Lung microvascular endothelial cell (primary cell): Measurements from ENCODE around the gene MLKL. TPM values are rescaled to one million over a fixed set of nuclear protein-coding genes. Genes with fewer than 3 reads are reported as not detected.
"Not testable (repeated sequence)": the region's sequence is repeated elsewhere in the genome, so short reads cannot be mapped to it uniquely, and the experiment has no call there.

ENCODE experiments used
- DNase-seq, 2 donors: peaks; one replicate each; pipeline versions ENCODE4 v3.0.0 to v3.0.0-alpha.2; 2010; ENCODE audit warnings: low read depth in 2 of 2
- total RNA-seq: library from RNA; depleted of rRNA; stranded (reverse); fragments of >200 nt; gene quantifications from 2 replicates; pipeline ENCODE4 v1.2.1, GENCODE V29; 2014

MLKL gene
- total RNA-seq, 1 donor from 2014 or later: 8.9 TPM

DNA sequence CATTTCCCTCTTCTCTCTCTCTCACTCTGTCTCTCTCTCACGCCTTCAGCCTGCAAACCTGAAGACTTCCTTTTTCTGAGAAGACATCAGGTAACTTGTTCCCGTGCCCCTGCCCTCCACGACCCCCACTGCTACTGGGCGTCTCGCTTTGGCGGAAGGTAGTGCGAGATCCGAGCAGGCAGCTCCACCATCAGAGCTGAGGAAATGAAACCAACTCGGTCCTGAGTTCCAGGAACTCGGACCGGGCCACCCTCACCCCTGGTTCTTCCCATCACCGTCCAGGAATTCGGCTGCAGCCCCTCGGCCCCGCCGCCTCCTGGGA, 585 bp downstream of the MLKL start:
- peak; percentile 32 to 38 for DNase-seq

GRCh38 chr16:74699666-74700065, 996 bp downstream of the MLKL start:
- no peak for DNase-seq

GRCh38 chr16:74698222-74698621, 2.4 kb downstream of the MLKL start:
- peak in 1 of 2 donors; percentile 8 for DNase-seq

DNA sequence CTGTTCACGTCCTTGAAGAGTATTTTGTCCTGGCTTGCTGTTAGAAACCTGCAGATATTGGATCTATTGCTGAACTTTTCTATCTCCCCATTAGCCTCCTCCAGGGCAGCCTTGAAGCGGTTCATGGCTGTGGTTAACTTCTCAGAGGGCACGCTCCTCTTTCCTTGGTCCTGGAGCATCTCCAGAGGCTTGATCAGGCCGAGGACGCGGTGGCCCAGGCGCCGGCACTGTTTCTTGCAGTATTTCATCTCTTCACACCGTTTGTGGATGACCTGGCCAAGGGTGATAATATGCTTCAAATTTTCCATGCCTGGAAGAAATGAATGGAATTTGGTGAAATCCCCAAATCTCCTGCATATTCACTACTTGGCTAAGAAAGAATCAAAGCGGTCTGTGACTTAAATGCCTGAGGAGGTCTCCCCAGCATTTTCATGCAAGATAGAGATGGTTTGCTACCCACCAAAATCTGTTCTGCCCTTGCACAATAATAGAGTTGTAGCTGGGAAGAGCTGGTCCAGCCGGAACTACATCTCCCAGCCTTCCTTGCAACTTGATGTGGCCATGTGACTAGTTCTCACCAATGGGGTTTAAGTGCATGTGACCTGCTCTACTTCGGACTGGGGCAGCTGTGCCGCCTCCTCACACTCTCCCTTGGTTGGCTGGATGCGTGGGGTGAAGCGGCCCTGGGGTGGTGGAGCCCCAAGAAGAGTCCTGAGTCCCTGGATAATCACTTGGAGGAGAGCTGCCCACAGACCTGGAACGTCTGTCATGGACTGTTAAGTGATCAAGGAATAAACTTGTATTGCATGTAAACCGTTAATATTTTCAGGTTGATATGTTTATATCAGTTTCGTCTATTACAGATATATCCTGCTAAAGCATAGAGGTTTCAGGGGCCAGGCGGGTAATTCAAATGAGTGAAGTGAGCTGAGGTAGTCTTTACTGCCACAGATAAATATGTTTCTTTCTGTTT, 4.9 kb downstream of the MLKL start:
- peak; percentile 94 for DNase-seq

- DNase-seq: peak in 1 of 2 donors; percentile 43
These were observed 9.4 kb downstream of the MLKL start for GRCh38 chr16:74691093-74691855.

- DNase-seq: no peak
These were observed 18.1 kb downstream of the MLKL start for GRCh38 chr16:74682556-74682955.

DNA sequence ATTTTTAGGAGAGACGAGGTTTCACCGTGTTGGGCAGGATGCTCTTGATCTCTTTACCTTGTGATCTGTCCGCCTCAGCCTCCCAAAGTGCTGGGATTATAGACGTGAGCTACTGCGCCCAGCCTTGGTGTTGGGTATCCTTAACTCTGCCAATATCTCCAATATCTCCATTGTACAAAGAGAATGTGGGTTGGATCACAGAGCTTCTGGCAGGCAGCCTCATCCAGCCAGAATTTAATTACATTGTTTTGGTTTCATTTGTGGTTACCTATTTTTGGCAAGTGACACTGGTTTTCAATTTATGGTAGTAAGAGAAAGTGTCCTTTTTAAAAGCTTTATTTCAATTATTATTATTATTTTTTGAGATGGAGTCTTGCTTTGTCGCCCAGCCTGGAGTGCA, 20.0 kb downstream of the MLKL start:
- DNase-seq: no peak

- no peak for DNase-seq
These were observed 20.7 kb downstream of the MLKL start for GRCh38 chr16:74679983-74680382.

GRCh38 chr16:74677868-74678267, 22.8 kb downstream of the MLKL start:
- no peak for DNase-seq

DNA sequence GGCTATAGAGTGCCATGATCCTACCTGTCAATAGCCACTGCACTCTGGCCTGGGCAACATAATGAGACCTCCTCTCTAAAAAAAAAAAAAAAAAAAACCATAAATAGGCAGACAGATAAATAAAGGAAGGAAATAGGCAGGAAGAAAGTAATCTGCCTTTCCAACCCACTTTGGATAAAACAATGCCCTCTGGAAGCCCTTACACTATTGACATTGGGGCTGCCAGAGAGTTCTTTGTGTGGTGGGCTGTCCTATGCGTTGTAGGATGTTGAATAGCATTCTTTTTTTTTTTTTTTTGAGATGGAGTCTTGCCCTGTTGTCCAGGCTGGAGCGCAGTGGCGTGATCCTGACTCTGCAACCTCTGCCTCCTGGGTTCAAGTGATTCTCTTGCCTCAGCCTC, 26.8 kb downstream of the MLKL start:
- DNase-seq: peak in 1 of 2 donors; percentile 86

DNA sequence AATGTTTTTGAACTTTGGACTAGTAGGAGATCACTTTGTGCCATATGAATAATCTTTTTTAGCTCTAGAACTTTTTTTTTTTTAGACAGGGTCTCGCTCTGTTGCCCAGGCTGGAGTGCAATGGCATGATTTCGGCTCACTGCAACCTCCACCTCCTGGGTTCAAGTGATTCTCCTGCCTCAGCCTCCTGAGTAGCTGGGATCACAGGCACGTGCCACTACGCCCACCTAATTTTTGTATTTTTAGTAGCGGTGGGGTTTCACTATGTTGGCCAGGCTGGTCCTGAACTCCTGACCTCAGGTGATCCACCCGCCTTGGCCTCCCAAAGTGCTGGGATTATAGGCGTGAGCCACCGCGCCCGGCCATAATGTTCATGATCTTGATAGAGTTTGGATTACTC, 31.8 kb downstream of the MLKL start:
- not testable (repeated sequence) for DNase-seq

- DNase-seq: peak; percentile 24
These were observed 33.4 kb downstream of the MLKL start for GRCh38 chr16:74667255-74667700.

GRCh38 chr16:74666425-74667254, 34.0 kb downstream of the MLKL start, which contains the start of gene RFWD3:
RFWD3 (minus strand) TSS chr16:74666877; CDS start chr16:74661449, 5,428 bp downstream.
- DNase-seq: peak; percentile 99

GRCh38 chr16:74666010-74666421, 34.6 kb downstream of the MLKL start:
- DNase-seq: peak in 1 of 2 donors; percentile 9

DNA sequence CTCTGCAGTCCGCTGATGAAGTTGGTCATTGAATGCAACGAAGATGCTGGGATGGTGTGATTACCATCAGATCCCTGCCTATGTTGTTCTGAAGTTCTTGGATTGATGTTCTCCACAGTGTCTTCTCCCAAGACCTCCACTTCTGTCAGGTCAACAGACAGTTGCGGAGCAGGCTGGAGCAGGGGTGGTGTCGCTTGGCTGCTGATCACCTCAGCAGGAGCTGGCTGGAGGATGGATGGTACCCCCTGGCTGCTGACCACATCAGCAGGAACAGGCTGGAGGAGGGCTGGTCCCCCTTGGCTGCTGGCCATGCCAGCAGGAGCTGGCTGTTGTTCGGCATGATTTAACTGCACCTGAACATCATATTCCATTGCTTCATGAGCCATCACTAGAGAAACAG, 39.6 kb downstream of the MLKL start:
- no peak for DNase-seq

DNA sequence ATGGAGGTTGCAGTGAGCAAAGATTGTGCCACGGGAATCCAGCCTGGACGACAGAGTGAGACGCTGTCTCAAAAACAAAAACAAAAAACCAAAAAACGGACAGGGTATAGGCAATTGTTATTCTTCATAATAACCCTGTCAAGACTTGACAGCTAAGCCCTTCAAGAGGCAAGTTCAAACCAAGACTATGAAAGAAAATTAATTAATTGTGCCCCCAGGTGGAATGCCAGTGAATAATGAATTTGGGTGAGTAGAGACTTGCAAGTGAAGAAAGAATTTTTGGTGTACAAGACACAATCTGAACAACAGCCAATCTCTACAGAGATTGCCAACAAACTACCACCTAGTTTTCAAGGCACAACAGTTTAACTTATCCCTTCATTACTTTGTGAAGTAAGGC, 40.3 kb downstream of the MLKL start:
- no peak for DNase-seq

DNA sequence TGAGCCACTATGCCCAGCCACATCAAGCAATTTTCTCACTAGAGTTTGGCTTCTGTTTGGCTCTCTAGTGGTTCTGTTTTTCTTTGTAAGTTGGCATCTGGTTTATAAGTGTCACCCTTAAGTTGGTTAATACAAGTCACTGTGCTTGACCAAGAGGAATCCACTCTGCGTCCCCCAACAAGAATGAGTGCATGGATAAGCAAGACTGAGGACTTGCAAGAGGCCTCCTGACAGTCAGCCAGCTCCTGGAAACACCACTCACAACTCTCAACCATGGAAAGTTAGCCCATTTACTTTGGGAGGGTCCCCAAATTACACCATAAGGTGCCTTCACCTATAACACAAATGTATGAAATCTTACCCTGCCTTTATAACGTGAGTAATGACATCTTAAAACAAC, 41.6 kb downstream of the MLKL start:
- no peak for DNase-seq

- DNase-seq: no peak
These were observed 42.6 kb downstream of the MLKL start for GRCh38 chr16:74657870-74658642.

- no peak for DNase-seq
These were observed 46.1 kb downstream of the MLKL start for GRCh38 chr16:74654536-74655050.

GRCh38 chr16:74652883-74653282, 47.8 kb downstream of the MLKL start:
- DNase-seq: peak in 1 of 2 donors; percentile 26
